ENCODE measurements around the gene LUC7L3. TPM values are rescaled to one million over a fixed set of nuclear protein-coding genes. Genes with fewer than 3 reads are reported as not detected.

Gene LUC7L3
- total RNA-seq, 1 experiment from 2014 or later, result 184 TPM

DNA sequence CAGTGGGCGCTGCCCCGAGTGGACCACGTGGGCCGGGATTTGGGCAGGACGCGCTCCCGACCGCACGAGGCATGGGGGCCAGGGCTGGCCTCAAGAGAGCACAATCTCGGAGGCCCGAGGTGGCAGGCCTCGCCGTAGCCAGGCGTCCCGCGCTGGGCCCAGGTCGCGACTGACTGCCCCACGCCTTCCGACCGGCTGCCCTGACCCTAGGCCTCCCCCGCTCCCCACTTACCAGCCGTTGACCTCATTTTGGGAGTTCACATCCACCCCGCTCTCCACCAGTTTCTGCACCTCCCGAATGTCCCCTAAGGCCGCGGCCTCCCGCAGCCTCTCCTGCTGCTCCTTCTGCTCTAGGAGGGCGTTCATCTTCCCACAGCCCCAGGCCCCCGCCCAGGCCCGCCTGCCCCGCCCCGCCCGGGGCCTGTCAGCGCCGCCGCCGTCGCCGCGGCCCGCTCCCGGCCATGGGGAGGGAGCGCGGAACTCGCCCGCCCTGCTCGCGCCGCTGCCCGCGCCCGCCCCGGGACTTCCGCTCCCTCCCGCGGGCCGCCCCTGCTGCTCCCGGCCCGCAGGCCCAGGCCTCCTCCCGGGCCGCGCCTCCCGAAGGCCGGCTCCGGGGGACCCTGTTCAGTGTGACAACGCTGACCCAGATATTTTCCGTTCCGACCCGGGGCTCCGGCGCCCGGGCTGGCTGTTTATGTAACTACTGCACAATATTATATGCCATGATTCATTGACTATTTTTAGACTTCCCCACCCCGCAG lies 11.9 kb upstream of the LUC7L3 start, which contains the start of gene ANKRD40 (continued):
- TF ChIP-seq YY1 (IDR thresholded peaks at IDR 0.05; ENCODE audit: extremely low read depth, insufficient replicate concordance, low read depth, low read length) (peak; percentile 87), ELF1 (IDR thresholded peaks at IDR 0.05; ENCODE audit: borderline replicate concordance, low read depth) (no peak; the same call in 1 of the 2 replicates), JUND (IDR thresholded peaks at IDR 0.05) (peak; percentile 77), SRF (IDR thresholded peaks at IDR 0.05; ENCODE audit: low read depth) (peak; percentile 64)
- TF ChIP-seq, protein P1, sequence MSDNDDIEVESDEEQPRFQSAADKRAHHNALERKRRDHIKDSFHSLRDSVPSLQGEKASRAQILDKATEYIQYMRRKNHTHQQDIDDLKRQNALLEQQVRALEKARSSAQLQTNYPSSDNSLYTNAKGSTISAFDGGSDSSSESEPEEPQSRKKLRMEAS (IDR thresholded peaks at IDR 0.05), result peak; percentile 95
- TF ChIP-seq, protein P2, sequence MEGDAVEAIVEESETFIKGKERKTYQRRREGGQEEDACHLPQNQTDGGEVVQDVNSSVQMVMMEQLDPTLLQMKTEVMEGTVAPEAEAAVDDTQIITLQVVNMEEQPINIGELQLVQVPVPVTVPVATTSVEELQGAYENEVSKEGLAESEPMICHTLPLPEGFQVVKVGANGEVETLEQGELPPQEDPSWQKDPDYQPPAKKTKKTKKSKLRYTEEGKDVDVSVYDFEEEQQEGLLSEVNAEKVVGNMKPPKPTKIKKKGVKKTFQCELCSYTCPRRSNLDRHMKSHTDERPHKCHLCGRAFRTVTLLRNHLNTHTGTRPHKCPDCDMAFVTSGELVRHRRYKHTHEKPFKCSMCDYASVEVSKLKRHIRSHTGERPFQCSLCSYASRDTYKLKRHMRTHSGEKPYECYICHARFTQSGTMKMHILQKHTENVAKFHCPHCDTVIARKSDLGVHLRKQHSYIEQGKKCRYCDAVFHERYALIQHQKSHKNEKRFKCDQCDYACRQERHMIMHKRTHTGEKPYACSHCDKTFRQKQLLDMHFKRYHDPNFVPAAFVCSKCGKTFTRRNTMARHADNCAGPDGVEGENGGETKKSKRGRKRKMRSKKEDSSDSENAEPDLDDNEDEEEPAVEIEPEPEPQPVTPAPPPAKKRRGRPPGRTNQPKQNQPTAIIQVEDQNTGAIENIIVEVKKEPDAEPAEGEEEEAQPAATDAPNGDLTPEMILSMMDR (IDR thresholded peaks at IDR 0.05 in 2 of 3, conservative IDR thresholded peaks at IDR 0.05 in 1 of 3; ENCODE audit: borderline replicate concordance in 1 of 3, insufficient read depth in 1 of 3, low read depth in 2 of 3, low read length in 2 of 3), result no peak
- TF ChIP-seq, protein P3, sequence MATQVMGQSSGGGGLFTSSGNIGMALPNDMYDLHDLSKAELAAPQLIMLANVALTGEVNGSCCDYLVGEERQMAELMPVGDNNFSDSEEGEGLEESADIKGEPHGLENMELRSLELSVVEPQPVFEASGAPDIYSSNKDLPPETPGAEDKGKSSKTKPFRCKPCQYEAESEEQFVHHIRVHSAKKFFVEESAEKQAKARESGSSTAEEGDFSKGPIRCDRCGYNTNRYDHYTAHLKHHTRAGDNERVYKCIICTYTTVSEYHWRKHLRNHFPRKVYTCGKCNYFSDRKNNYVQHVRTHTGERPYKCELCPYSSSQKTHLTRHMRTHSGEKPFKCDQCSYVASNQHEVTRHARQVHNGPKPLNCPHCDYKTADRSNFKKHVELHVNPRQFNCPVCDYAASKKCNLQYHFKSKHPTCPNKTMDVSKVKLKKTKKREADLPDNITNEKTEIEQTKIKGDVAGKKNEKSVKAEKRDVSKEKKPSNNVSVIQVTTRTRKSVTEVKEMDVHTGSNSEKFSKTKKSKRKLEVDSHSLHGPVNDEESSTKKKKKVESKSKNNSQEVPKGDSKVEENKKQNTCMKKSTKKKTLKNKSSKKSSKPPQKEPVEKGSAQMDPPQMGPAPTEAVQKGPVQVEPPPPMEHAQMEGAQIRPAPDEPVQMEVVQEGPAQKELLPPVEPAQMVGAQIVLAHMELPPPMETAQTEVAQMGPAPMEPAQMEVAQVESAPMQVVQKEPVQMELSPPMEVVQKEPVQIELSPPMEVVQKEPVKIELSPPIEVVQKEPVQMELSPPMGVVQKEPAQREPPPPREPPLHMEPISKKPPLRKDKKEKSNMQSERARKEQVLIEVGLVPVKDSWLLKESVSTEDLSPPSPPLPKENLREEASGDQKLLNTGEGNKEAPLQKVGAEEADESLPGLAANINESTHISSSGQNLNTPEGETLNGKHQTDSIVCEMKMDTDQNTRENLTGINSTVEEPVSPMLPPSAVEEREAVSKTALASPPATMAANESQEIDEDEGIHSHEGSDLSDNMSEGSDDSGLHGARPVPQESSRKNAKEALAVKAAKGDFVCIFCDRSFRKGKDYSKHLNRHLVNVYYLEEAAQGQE (IDR thresholded peaks at IDR 0.05; ENCODE audit: low read depth), result no peak
